ENCODE results near the gene CAND1. TPM values are rescaled to one million over a fixed set of nuclear protein-coding genes. Genes with fewer than 3 reads are reported as not detected.

The CAND1 gene
- total RNA-seq, 1 donor from 2014 or later = 166 TPM

- Mint-ChIP-seq H3K4me1 (ENCODE audit: low read depth) (peaks cover 4% of the 10 kb centered on the region), H3K9me3 (ENCODE audit: low read depth) (no peaks in the 10 kb centered on the region), H3K36me3 (ENCODE audit: low read depth) (peaks cover 12% of the 10 kb centered on the region), H3K27ac (ENCODE audit: unreplicated experiment) (no peak overlapping the region), H3K4me3 (ENCODE audit: unreplicated experiment) (no peak overlapping the region), H3K27me3 (ENCODE audit: low read depth) (no peaks in the 10 kb centered on the region)
- DNase-seq (ENCODE audit: low spot score) = no peak
- no peak for TF ChIP-seq CTCF (IDR thresholded peaks at IDR 0.05)
These were observed 18.2 kb downstream of the CAND1 start for GRCh38 chr12:67287311-67287710.

GRCh38 chr12:67288561-67288960 is 19.4 kb downstream of the CAND1 start:
- Mint-ChIP-seq H3K4me3 (ENCODE audit: unreplicated experiment) (no peak overlapping the region), H3K36me3 (ENCODE audit: low read depth) (peaks cover 12% of the 10 kb centered on the region), H3K9me3 (ENCODE audit: low read depth) (no peaks in the 10 kb centered on the region), H3K27ac (ENCODE audit: unreplicated experiment) (no peak overlapping the region), H3K4me1 (ENCODE audit: low read depth) (peaks cover 10% of the 10 kb centered on the region), H3K27me3 (ENCODE audit: low read depth) (no peaks in the 10 kb centered on the region)
- TF ChIP-seq CTCF (IDR thresholded peaks at IDR 0.05) = no peak
- no peak for DNase-seq (ENCODE audit: low spot score)

- TF ChIP-seq CTCF (IDR thresholded peaks at IDR 0.05) = no peak
- no peak for DNase-seq (ENCODE audit: low spot score)
- no peaks in the 10 kb centered on the region for H3K27me3 Mint-ChIP-seq (ENCODE audit: low read depth)
- no peak overlapping the region for H3K27ac Mint-ChIP-seq (ENCODE audit: unreplicated experiment)
- H3K36me3 Mint-ChIP-seq (ENCODE audit: low read depth) = peaks cover 12% of the 10 kb centered on the region
- H3K4me3 Mint-ChIP-seq (ENCODE audit: unreplicated experiment) = no peak overlapping the region
- peaks cover 10% of the 10 kb centered on the region for H3K4me1 Mint-ChIP-seq (ENCODE audit: low read depth)
- H3K9me3 Mint-ChIP-seq (ENCODE audit: low read depth) = no peaks in the 10 kb centered on the region
These were observed 21.2 kb downstream of the CAND1 start for GRCh38 chr12:67290378-67290777.

- H3K9me3 Mint-ChIP-seq (ENCODE audit: low read depth) = no peaks in the 10 kb centered on the region
- DNase-seq (ENCODE audit: low spot score) = no peak
- H3K27ac Mint-ChIP-seq (ENCODE audit: unreplicated experiment) = no peak overlapping the region
- TF ChIP-seq CTCF (IDR thresholded peaks at IDR 0.05) = no peak
- H3K4me3 Mint-ChIP-seq (ENCODE audit: unreplicated experiment) = no peak overlapping the region
- H3K27me3 Mint-ChIP-seq (ENCODE audit: low read depth) = no peaks in the 10 kb centered on the region
- H3K4me1 Mint-ChIP-seq (ENCODE audit: low read depth) = peaks cover 9% of the 10 kb centered on the region
- peaks cover 40% of the 10 kb centered on the region for H3K36me3 Mint-ChIP-seq (ENCODE audit: low read depth)
These were observed 30.4 kb downstream of the CAND1 start for GRCh38 chr12:67299526-67299925.

GRCh38 chr12:67299926-67300325 is 30.8 kb downstream of the CAND1 start:
- no peaks in the 10 kb centered on the region for H3K27me3 Mint-ChIP-seq (ENCODE audit: low read depth)
- H3K4me3 Mint-ChIP-seq (ENCODE audit: unreplicated experiment) = no peak overlapping the region
- no peak for TF ChIP-seq CTCF (IDR thresholded peaks at IDR 0.05)
- DNase-seq (ENCODE audit: low spot score) = no peak
- no peaks in the 10 kb centered on the region for H3K9me3 Mint-ChIP-seq (ENCODE audit: low read depth)
- H3K27ac Mint-ChIP-seq (ENCODE audit: unreplicated experiment) = no peak overlapping the region
- peaks cover 9% of the 10 kb centered on the region for H3K4me1 Mint-ChIP-seq (ENCODE audit: low read depth)
- peaks cover 37% of the 10 kb centered on the region for H3K36me3 Mint-ChIP-seq (ENCODE audit: low read depth)

Measured in chondrocyte (in vitro differentiated cells).